Smooth muscle cell (in vitro differentiated cells): Measurements from ENCODE around the gene FBXL4. TPM values are rescaled to one million over a fixed set of nuclear protein-coding genes. Genes with fewer than 3 reads are reported as not detected.

Experiments
- DNase-seq: peaks from one replicate; lab custom pipeline; 2025; ENCODE audit not compliant: unreplicated experiment; lab: John Stamatoyannopoulos, UW
- H2AFZ ChIP-seq: fragments of 200-600 bp; sonication (generic); 2 replicates; pipeline ENCODE4 v1.6.0; 2016; ENCODE audit warnings: antibody characterized with exemption, low read depth, mild to moderate bottlenecking
- H3F3A ChIP-seq: fragments of 200-600 bp; sonication (generic); 2 replicates; pipeline ENCODE4 v1.6.0; 2017; ENCODE audit warnings: antibody characterized with exemption, low read depth
- H3K27ac ChIP-seq: fragments of 200-600 bp; sonication (generic); 2 replicates; pipeline ENCODE4 v1.5.1; 2016; ENCODE audit warnings: low read depth, mild to moderate bottlenecking
- H3K27me3 ChIP-seq: fragments of 200-600 bp; sonication (generic); 2 replicates; pipeline ENCODE4 v1.6.1; 2016; ENCODE audit warnings: low read depth, mild to moderate bottlenecking
- H3K36me3 ChIP-seq: fragments of 200-600 bp; sonication (generic); 2 replicates; pipeline ENCODE4 v1.5.1; 2016; ENCODE audit warnings: low read depth
- H3K4me1 ChIP-seq: fragments of 200-600 bp; sonication (generic); 2 replicates; pipeline ENCODE4 v1.5.1; 2016; ENCODE audit warnings: low read depth
- H3K4me2 ChIP-seq: fragments of 200-600 bp; sonication (generic); 2 replicates; pipeline ENCODE4 v1.6.0; 2016; ENCODE audit warnings: mild to moderate bottlenecking
- H3K4me3 ChIP-seq: fragments of 200-600 bp; sonication (generic); 2 replicates; pipeline ENCODE4 v1.5.1; 2016; ENCODE audit warnings: mild to moderate bottlenecking
- H3K79me2 ChIP-seq: fragments of 200-600 bp; sonication (generic); 2 replicates; pipeline ENCODE4 v1.6.0; 2016; ENCODE audit warnings: low read depth, mild to moderate bottlenecking
- H3K9ac ChIP-seq: fragments of 200-600 bp; sonication (generic); 2 replicates; pipeline ENCODE4 v1.6.0; 2016; ENCODE audit warnings: low read depth
- H3K9me3 ChIP-seq: fragments of 200-600 bp; sonication (generic); replicated peaks from 2 replicates; pipeline ENCODE4 v1.5.1; 2016; ENCODE audit warnings: low read depth
- H4K20me1 ChIP-seq: fragments of 200-600 bp; sonication (generic); 2 replicates; pipeline ENCODE4 v1.6.0; 2016; ENCODE audit warnings: low read depth
- CTCF ChIP-seq: fragments of 200-600 bp; sonication (generic); IDR thresholded peaks from 2 replicates; pipeline ENCODE4 v1.5.1; 2017; ENCODE audit warnings: borderline replicate concordance, mild to moderate bottlenecking, antibody characterized with exemption; ENCODE audit not compliant: insufficient read depth, poor library complexity, severe bottlenecking
- WGBS: methylation state at CpG from one replicate; pipeline ENCODE4 v1.1.7; 2016; ENCODE audit warnings: low lambda C conversion rate; 5-methylcytosine and 5-hydroxymethylcytosine counted together
- polyA plus RNA-seq: library from polyadenylated mRNA; unstranded; fragments of >200 nt; fragmentation: Nextera tagmentation; extraction: Ambion mirVana; gene quantifications from 2 replicates; pipeline ENCODE4 v1.2.1, GENCODE V29; 2016
- total RNA-seq: library from RNA; depleted of rRNA; stranded (reverse); fragments of >200 nt; gene quantifications from 2 replicates; pipeline ENCODE4 v1.2.3, GENCODE V29; 2014

The FBXL4 gene
- total and polyA plus RNA-seq, 2 experiments from 2014 or later: 7.3 to 18.8 TPM

- Histone ChIP-seq H3K79me2 (no peaks in the 10 kb centered on the region), H3K27ac (peak overlapping the region; percentile 22), H3K27me3 (no peaks in the 10 kb centered on the region), H3K4me2 (peak overlapping the region; percentile 30), H3K36me3 (no peaks in the 10 kb centered on the region), H2AFZ (no peak overlapping the region), H4K20me1 (no peaks in the 10 kb centered on the region), H3K4me3 (no peak overlapping the region), H3K9ac (no peak overlapping the region), H3F3A (peaks cover 9% of the 10 kb centered on the region), H3K9me3 (no peaks in the 10 kb centered on the region), H3K4me1 (peaks cover 5% of the 10 kb centered on the region)
- no peak for DNase-seq
- no peak for TF ChIP-seq CTCF
- 3% methylated on average over 3 of the region's 3 CpGs for WGBS
Measured at GRCh38 chr6:98957450-98957849, 9.7 kb upstream of the FBXL4 start.

GRCh38 chr6:98949589-98949988, 1.8 kb upstream of the FBXL4 start:
- no peak overlapping the region for H2AFZ ChIP-seq
- H3K36me3 ChIP-seq: no peaks in the 10 kb centered on the region
- H3F3A ChIP-seq: no peaks in the 10 kb centered on the region
- no peaks in the 10 kb centered on the region for H3K27me3 ChIP-seq
- 93% methylated on average over 2 of the region's 2 CpGs for WGBS
- H3K4me1 ChIP-seq: peaks cover 17% of the 10 kb centered on the region
- H3K4me3 ChIP-seq: no peak overlapping the region
- H3K79me2 ChIP-seq: peaks cover 26% of the 10 kb centered on the region
- H3K27ac ChIP-seq: no peak overlapping the region
- H3K9ac ChIP-seq: no peak overlapping the region
- no peaks in the 10 kb centered on the region for H3K9me3 ChIP-seq
- no peak for TF ChIP-seq CTCF
- no peak overlapping the region for H3K4me2 ChIP-seq
- no peak for DNase-seq
- H4K20me1 ChIP-seq: peaks cover 14% of the 10 kb centered on the region

GRCh38 chr6:98946879-98947410, 801 bp downstream of the FBXL4 start:
- peaks cover 52% of the 10 kb centered on the region for H3K79me2 ChIP-seq
- H3K27me3 ChIP-seq: no peaks in the 10 kb centered on the region
- peaks cover 16% of the 10 kb centered on the region for H4K20me1 ChIP-seq
- H3F3A ChIP-seq: no peaks in the 10 kb centered on the region
- peak overlapping the region; percentile 87 for H3K9ac ChIP-seq
- H3K27ac ChIP-seq: peak overlapping the region; percentile 70
- peak overlapping the region; percentile 88 for H3K4me3 ChIP-seq
- peaks cover 17% of the 10 kb centered on the region for H3K4me1 ChIP-seq
- peak overlapping the region; percentile 95 for H2AFZ ChIP-seq
- H3K36me3 ChIP-seq: no peaks in the 10 kb centered on the region
- H3K9me3 ChIP-seq: no peaks in the 10 kb centered on the region
- H3K4me2 ChIP-seq: peak overlapping the region; percentile 96
- DNase-seq: no peak
- TF ChIP-seq CTCF: no peak
- WGBS: 14% methylated on average over 9 of the region's 9 CpGs

- no peaks in the 10 kb centered on the region for H3K9me3 ChIP-seq
- peak overlapping the region; percentile 96 for H3K4me2 ChIP-seq
- H3K27me3 ChIP-seq: no peaks in the 10 kb centered on the region
- TF ChIP-seq CTCF: no peak
- DNase-seq: no peak
- H3K27ac ChIP-seq: peak overlapping the region; percentile 11
- peaks cover 17% of the 10 kb centered on the region for H3K4me1 ChIP-seq
- H2AFZ ChIP-seq: peak overlapping the region; percentile 95
- WGBS: 85% methylated on average over 10 of the region's 10 CpGs
- H4K20me1 ChIP-seq: peaks cover 16% of the 10 kb centered on the region
- H3K9ac ChIP-seq: peak overlapping the region; percentile 87
- no peaks in the 10 kb centered on the region for H3K36me3 ChIP-seq
- H3K79me2 ChIP-seq: peaks cover 58% of the 10 kb centered on the region
- no peaks in the 10 kb centered on the region for H3F3A ChIP-seq
- H3K4me3 ChIP-seq: peak overlapping the region; percentile 88
Measured at GRCh38 chr6:98946266-98946878, 1.4 kb downstream of the FBXL4 start.
